MCF 10A (cell line): ENCODE measurements around the gene KATNBL1. TPM values are rescaled to one million over a fixed set of nuclear protein-coding genes. Genes with fewer than 3 reads are reported as not detected.

Experiments
- BruUV-seq: library from RNA; stranded (reverse); fragments of 400-500 nt; replicated peaks from 2 replicates; lab custom pipeline; 2021; lab: Mats Ljungman, UMichigan
- CTCF ChIA-PET: fragments of 300-600 bp; sonication (Branson Sonifier 250); formaldehyde crosslinking; extraction: SDS; loops from one replicate; lab custom pipeline; 2021; ENCODE audit warnings: antibody characterized with exemption, inconsistent platforms; lab: Yijun Ruan, JAX
- POLR2A ChIA-PET: fragments of 300-600, 350-650 bp; sonication (Branson Sonifier 250); formaldehyde crosslinking; extraction: SDS; loops from one replicate; lab custom pipeline; 2020; ENCODE audit warnings: antibody characterized with exemption, inconsistent platforms; lab: Yijun Ruan, JAX
- DNase-seq: peaks from one replicate; pipeline ENCODE4 v3.0.0-alpha.2; 2018; ENCODE audit not compliant: unreplicated experiment
- H3K27ac Mint-ChIP-seq: one replicate; pipeline ENCODE4 v1.8.0; 2022; ENCODE audit warnings: mild to moderate bottlenecking, low read depth, mixed read lengths; ENCODE audit not compliant: unreplicated experiment
- H3K27me3 Mint-ChIP-seq: one replicate; pipeline ENCODE4 v1.8.0; 2022; ENCODE audit warnings: mixed read lengths; ENCODE audit not compliant: insufficient read depth, unreplicated experiment
- H3K36me3 Mint-ChIP-seq: one replicate; pipeline ENCODE4 v1.8.0; 2022; ENCODE audit warnings: mild to moderate bottlenecking, moderate library complexity, mixed read lengths; ENCODE audit not compliant: insufficient read depth, unreplicated experiment
- H3K4me1 Mint-ChIP-seq: one replicate; pipeline ENCODE4 v1.8.0; 2022; ENCODE audit warnings: mixed read lengths; ENCODE audit not compliant: insufficient read depth, unreplicated experiment
- H3K4me3 Mint-ChIP-seq: one replicate; pipeline ENCODE4 v1.8.0; 2022; ENCODE audit warnings: mild to moderate bottlenecking, moderate library complexity, mixed read lengths; ENCODE audit not compliant: unreplicated experiment
- H3K9me3 Mint-ChIP-seq: one replicate; pipeline ENCODE4 v1.8.0; 2022; ENCODE audit warnings: mixed read lengths; ENCODE audit not compliant: unreplicated experiment
- CTCF ChIP-seq: fragments of 200-600 bp; IDR thresholded peaks from one replicate; pipeline ENCODE4 v1.8.0; 2022; ENCODE audit warnings: antibody characterized with exemption, mild to moderate bottlenecking; ENCODE audit not compliant: unreplicated experiment
- intact Hi-C: fragments of 100-400 bp; cut with micrococcal nuclease; formaldehyde crosslinking; loops from 2 replicates; pipeline ENCODE4 v1.14.1; 2022
- total RNA-seq: library from RNA; stranded (reverse); gene quantifications from 2 replicates; pipeline ENCODE4 v1.2.3, GENCODE V29; 2022

Gene KATNBL1
- total RNA-seq, 1 experiment from 2014 or later: 38.2 TPM

GRCh38 chr15:34154725-34155204 is 55.1 kb downstream of the KATNBL1 start:
- no peak for TF ChIP-seq CTCF
- CTCF ChIA-PET: interaction anchor here (0.7 to 1.6 kb wide), 3 partner anchors 10 to 43 kb away, joined by 4 to 6 read pairs (median 5); no protein-coding TSS in a partner anchor
- DNase-seq: peak; percentile 27
- peaks cover 65% of the 10 kb centered on the region for H3K36me3 Mint-ChIP-seq
- peaks cover 25% of the 10 kb centered on the region for H3K9me3 Mint-ChIP-seq
- no peaks in the 10 kb centered on the region for H3K27me3 Mint-ChIP-seq
- peaks cover 7% of the 10 kb centered on the region for H3K4me1 Mint-ChIP-seq
- intact Hi-C loops: no loop called here
- H3K27ac Mint-ChIP-seq: peak overlapping the region; percentile 8
- H3K4me3 Mint-ChIP-seq: no peak overlapping the region
- POLR2A ChIA-PET: interaction anchor here (1.1 kb wide), 1 partner anchor 13 kb away, joined by 3 read pairs; no protein-coding TSS in a partner anchor
- no TSS peak for BruUV-seq

- BruUV-seq: no TSS peak
- Mint-ChIP-seq H3K27ac (no peak overlapping the region), H3K4me3 (no peak overlapping the region), H3K9me3 (no peaks in the 10 kb centered on the region), H3K4me1 (peaks cover 5% of the 10 kb centered on the region), H3K27me3 (no peaks in the 10 kb centered on the region), H3K36me3 (peaks cover 71% of the 10 kb centered on the region)
- TF ChIP-seq CTCF: no peak
- ChIA-PET CTCF (interaction anchor here (0.7 kb wide), 1 partner anchor 667 kb away, joined by 3 read pairs; no protein-coding TSS in a partner anchor), POLR2A (interaction anchor here (0.7 kb wide), 1 partner anchor 438 kb away, joined by 3 read pairs; no protein-coding TSS in a partner anchor)
- peak; percentile 44 for DNase-seq
- intact Hi-C loops: no loop called here
Observed at GRCh38 chr15:34147371-34148140, 62.3 kb downstream of the KATNBL1 start.

GRCh38 chr15:34133511-34133910 is 76.4 kb downstream of the KATNBL1 start:
- Mint-ChIP-seq H3K27ac (no peak overlapping the region), H3K27me3 (no peaks in the 10 kb centered on the region), H3K9me3 (no peaks in the 10 kb centered on the region), H3K36me3 (peaks cover 11% of the 10 kb centered on the region), H3K4me3 (no peak overlapping the region), H3K4me1 (no peaks in the 10 kb centered on the region)
- no peak for TF ChIP-seq CTCF
- ChIA-PET POLR2A (interaction anchor here (0.9 kb wide), 1 partner anchor 57 kb away, joined by 3 read pairs; no protein-coding TSS in a partner anchor), CTCF (interaction anchor here (0.6 to 0.7 kb wide), 2 partner anchors 15 to 23 kb away, joined by 3 to 5 read pairs; no protein-coding TSS in a partner anchor)
- intact Hi-C loops: no loop called here
- DNase-seq: no peak
- BruUV-seq: no TSS peak

- Mint-ChIP-seq H3K36me3 (peaks cover 5% of the 10 kb centered on the region), H3K4me1 (no peaks in the 10 kb centered on the region), H3K27ac (no peak overlapping the region), H3K27me3 (no peaks in the 10 kb centered on the region), H3K4me3 (no peak overlapping the region), H3K9me3 (no peaks in the 10 kb centered on the region)
- no peak for TF ChIP-seq CTCF
- no TSS peak for BruUV-seq
- intact Hi-C loops: no loop called here
- POLR2A ChIA-PET: interaction anchor here (0.8 to 1.1 kb wide), 2 partner anchors 10 to 16 kb away, joined by 3 read pairs; no protein-coding TSS in a partner anchor
- no peak for DNase-seq
- CTCF ChIA-PET: interaction anchor here (0.7 to 0.8 kb wide), 3 partner anchors 16 to 76 kb away, joined by 3 to 5 read pairs (median 4); no protein-coding TSS in a partner anchor
Observed at GRCh38 chr15:34132881-34133280, 77.0 kb downstream of the KATNBL1 start.
